Measurements from ENCODE around the gene GPR157. TPM values are rescaled to one million over a fixed set of nuclear protein-coding genes. Genes with fewer than 3 reads are reported as not detected.
"Not testable (repeated sequence)": the region's sequence is repeated elsewhere in the genome, so short reads cannot be mapped to it uniquely, and the experiment has no call there.

The GPR157 gene
- total and polyA plus RNA-seq, 9 donors: 1.0 to 2.6 (median 1.3) TPM

DNA sequence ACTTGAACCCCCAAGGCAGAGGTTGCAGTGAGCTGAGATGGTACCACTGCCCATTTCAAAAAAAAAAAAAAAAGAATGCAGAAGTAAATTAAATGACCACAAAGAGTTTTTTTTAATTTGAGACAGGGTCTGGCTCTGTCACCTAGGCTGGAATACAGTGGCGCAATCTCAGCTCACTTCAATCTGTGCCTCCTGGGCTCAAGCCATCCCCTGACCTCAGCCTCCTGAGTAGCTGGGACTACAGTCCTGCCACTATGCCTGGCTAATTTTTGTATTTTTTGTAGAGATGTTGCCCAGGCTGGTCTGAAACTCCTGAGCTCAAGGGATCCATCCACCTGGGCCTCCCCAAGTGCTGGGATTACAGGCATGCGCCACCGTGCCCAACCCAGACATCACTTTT lies 20.2 kb upstream of the GPR157 start:
- peak overlapping the region; percentile 97 for H3K27ac ChIP-seq (ENCODE audit: low read length)

DNA sequence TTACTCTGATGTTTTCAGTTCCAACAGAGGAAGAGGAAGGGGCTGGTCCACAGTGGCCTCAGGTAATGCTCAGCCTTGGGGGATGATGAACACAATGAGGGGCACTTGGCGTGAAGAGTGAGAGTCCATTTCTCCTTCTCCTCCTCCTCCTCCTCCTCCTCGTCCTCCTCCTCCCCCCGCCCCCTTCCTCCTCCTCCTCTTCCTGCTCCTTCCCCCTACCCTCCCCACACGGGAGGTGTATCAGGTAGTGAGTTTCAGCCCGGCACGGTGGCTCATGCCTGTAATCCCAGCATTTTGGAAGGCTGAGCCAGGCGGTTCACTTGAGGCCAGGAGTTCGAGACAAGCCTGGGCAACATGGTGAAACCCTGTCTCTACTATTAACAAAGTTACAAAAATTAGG lies 17.3 kb upstream of the GPR157 start:
- no peak overlapping the region for H3K27ac ChIP-seq (ENCODE audit: low read length)
- H3K27me3 ChIP-seq (ENCODE audit: control insufficient read depth, insufficient read depth, low read length): no peaks in the 10 kb centered on the region
- H3K4me3 ChIP-seq (ENCODE audit: low read length): no peak overlapping the region
- no peak for DNase-seq
- H3K36me3 ChIP-seq (ENCODE audit: control insufficient read depth, insufficient read depth, low read length): no peaks in the 10 kb centered on the region
- peaks cover 21% of the 10 kb centered on the region for H3K4me1 ChIP-seq (ENCODE audit: control insufficient read depth, insufficient read depth, low read length)
- no CpG with 5 or more reads among the region's 8 CpGs for WGBS (ENCODE audit: insufficient coverage)
- H3K9me3 ChIP-seq (replicated peaks; ENCODE audit: control insufficient read depth, low read depth, low read length): no peaks in the 10 kb centered on the region

More for the DNA sequence above, 20.2 kb upstream of the GPR157 start:
- H3K4me1 ChIP-seq (ENCODE audit: control insufficient read depth, insufficient read depth, low read length): peaks cover 32% of the 10 kb centered on the region
- no CpG with 5 or more reads among the region's 3 CpGs for WGBS (ENCODE audit: insufficient coverage)
- DNase-seq: no peak
- no peaks in the 10 kb centered on the region for H3K36me3 ChIP-seq (ENCODE audit: control insufficient read depth, insufficient read depth, low read length)
- H3K27me3 ChIP-seq (ENCODE audit: control insufficient read depth, insufficient read depth, low read length): no peaks in the 10 kb centered on the region
- no peak overlapping the region for H3K4me3 ChIP-seq (ENCODE audit: low read length)
- no peaks in the 10 kb centered on the region for H3K9me3 ChIP-seq (replicated peaks; ENCODE audit: control insufficient read depth, low read depth, low read length)

DNA sequence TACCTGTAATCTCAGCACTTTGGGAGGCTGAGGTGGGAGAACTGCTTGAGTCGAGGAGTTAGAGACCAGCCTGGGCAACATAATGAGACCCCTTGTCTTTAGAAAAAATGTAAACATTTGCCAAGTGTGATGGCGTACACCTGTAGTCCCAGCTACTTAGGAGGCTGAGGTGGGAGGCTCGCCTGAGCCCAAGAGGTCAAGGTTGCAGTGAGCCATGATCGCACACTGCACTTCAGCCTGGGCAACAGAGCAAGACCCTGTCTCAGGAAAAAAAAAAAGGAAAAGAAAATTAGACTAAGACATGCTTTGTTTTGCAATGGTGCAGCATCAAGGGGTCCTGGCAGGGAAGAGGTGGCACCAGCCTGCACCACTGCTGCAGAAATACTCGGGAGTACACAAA lies 16.8 kb upstream of the GPR157 start:
- no peaks in the 10 kb centered on the region for H3K9me3 ChIP-seq (replicated peaks; ENCODE audit: control insufficient read depth, low read depth, low read length)
- H3K4me3 ChIP-seq (ENCODE audit: low read length): no peak overlapping the region
- H3K27me3 ChIP-seq (ENCODE audit: control insufficient read depth, insufficient read depth, low read length): no peaks in the 10 kb centered on the region
- H3K27ac ChIP-seq (ENCODE audit: low read length): no peak overlapping the region
- no peaks in the 10 kb centered on the region for H3K36me3 ChIP-seq (ENCODE audit: control insufficient read depth, insufficient read depth, low read length)
- DNase-seq: no peak
- 78% methylated on average over 5 of the region's 5 CpGs for WGBS (ENCODE audit: insufficient coverage)
- peaks cover 17% of the 10 kb centered on the region for H3K4me1 ChIP-seq (ENCODE audit: control insufficient read depth, insufficient read depth, low read length)

DNA sequence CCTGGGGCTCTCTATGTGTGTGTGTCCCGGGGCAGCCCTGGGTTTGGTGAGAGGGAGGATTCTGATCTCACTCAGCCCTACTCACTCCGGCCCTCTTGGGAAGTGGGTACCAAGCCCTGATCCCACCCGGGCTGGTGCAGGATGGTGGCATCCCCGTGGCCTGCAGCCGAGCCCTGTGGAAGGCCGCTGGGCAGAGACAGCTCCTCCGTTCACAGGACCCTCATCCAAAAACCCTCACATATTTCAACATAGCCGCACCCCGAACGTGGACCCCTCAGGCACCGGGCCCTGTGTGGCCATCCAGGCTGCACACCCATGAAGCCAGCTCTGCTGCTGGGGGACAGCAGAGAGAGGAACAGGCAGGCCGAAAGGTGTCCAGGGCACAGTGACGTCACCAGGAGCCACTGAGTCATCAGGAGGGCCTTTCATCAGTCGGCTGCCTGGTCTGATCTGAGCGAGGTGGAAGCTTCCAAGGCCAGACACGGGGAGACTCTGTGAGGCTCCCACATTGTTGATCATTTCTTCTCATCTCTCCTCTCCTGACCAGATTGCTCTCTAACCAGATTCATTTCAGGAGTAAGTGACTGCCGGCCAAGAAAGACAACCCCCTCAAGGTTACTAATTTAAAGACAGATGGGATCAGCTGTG lies 16.2 kb upstream of the GPR157 start:
- Histone ChIP-seq H3K4me1 (ENCODE audit: control insufficient read depth, insufficient read depth, low read length) (peaks cover 11% of the 10 kb centered on the region), H3K9me3 (replicated peaks; ENCODE audit: control insufficient read depth, low read depth, low read length) (no peaks in the 10 kb centered on the region), H3K4me3 (ENCODE audit: low read length) (no peak overlapping the region), H3K27me3 (ENCODE audit: control insufficient read depth, insufficient read depth, low read length) (no peaks in the 10 kb centered on the region), H3K27ac (ENCODE audit: low read length) (no peak overlapping the region), H3K36me3 (ENCODE audit: control insufficient read depth, insufficient read depth, low read length) (no peaks in the 10 kb centered on the region)
- no peak for DNase-seq
- 70% methylated on average over 12 of the region's 17 CpGs for WGBS (ENCODE audit: insufficient coverage)

DNA sequence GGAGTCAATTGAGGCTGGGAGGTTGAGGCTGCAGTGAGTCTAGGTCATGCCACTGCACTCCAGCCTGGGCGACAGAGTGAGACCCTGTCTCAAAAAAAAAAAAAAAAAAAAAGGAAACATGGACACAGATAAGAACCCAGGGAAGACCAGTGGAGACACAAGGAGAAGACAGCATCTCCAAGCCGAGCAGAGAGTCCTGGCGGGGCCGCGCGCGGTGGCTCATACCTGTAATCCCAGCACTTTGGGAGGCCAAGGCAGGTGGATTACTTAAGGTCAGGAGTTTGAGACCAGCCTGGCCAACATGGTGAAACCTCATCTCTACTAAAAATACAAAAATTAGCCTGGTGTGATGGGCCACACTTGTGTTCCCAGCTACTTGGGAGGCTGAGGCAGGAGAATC lies 15.6 kb upstream of the GPR157 start:
- WGBS (ENCODE audit: insufficient coverage): 100% methylated on average over 1 of the region's 7 CpGs
- H3K27me3 ChIP-seq (ENCODE audit: control insufficient read depth, insufficient read depth, low read length); H3K4me3 ChIP-seq (ENCODE audit: low read length); H3K27ac ChIP-seq (ENCODE audit: low read length); H3K4me1 ChIP-seq (ENCODE audit: control insufficient read depth, insufficient read depth, low read length); H3K36me3 ChIP-seq (ENCODE audit: control insufficient read depth, insufficient read depth, low read length); H3K9me3 ChIP-seq (replicated peaks; ENCODE audit: control insufficient read depth, low read depth, low read length); DNase-seq: not testable (repeated sequence)

DNA sequence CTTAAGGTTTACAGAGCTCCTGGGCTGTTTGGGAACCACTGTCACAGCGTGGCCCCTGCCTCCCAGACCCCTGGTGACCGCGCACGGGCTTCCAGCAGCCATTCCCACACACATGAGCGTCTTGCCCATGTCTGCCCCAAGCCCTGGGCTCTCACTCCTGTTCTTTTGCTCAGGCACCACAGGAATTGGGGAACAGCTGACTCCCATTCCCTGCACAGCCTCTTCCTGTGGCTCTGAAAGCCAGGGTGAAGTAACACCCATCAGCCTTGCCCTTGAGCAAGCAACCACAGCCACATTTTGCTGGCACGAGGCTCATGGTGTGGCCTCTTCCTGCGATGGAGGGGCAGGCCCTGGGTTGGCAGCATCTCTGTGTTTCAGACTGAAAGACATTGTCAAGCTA lies 14.3 kb upstream of the GPR157 start:
- WGBS (ENCODE audit: insufficient coverage): 72% methylated on average over 5 of the region's 7 CpGs
- Histone ChIP-seq H3K4me1 (ENCODE audit: control insufficient read depth, insufficient read depth, low read length) (no peaks in the 10 kb centered on the region), H3K27ac (ENCODE audit: low read length) (no peak overlapping the region), H3K36me3 (ENCODE audit: control insufficient read depth, insufficient read depth, low read length) (no peaks in the 10 kb centered on the region), H3K4me3 (ENCODE audit: low read length) (no peak overlapping the region), H3K9me3 (replicated peaks; ENCODE audit: control insufficient read depth, low read depth, low read length) (no peaks in the 10 kb centered on the region), H3K27me3 (ENCODE audit: control insufficient read depth, insufficient read depth, low read length) (no peaks in the 10 kb centered on the region)
- DNase-seq: no peak

DNA sequence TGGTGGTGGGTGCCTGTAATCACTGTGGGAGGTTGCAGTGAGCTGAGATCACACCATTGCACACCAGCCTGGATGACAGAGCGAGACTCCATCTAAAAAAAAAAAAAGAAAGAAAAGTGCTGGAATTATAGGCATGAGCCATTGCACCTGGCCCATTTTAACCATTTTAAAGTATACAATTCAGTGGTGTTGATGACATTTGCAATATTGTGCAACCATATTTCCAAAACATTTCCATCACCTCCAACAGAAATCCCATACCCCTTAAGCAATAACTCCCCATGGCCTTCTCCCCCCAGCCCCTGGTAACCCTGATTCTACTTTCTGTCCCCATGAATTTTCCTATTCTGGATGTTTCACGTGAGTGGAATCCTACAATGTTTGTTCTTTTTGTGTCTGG lies 11.0 kb upstream of the GPR157 start:
- Histone ChIP-seq H3K27me3 (ENCODE audit: control insufficient read depth, insufficient read depth, low read length) (peaks cover under 1% of the 10 kb centered on the region), H3K9me3 (replicated peaks; ENCODE audit: control insufficient read depth, low read depth, low read length) (no peaks in the 10 kb centered on the region), H3K27ac (ENCODE audit: low read length) (no peak overlapping the region), H3K4me1 (ENCODE audit: control insufficient read depth, insufficient read depth, low read length) (peaks cover 4% of the 10 kb centered on the region), H3K4me3 (ENCODE audit: low read length) (no peak overlapping the region), H3K36me3 (ENCODE audit: control insufficient read depth, insufficient read depth, low read length) (no peaks in the 10 kb centered on the region)
- no CpG with 5 or more reads among the region's 2 CpGs for WGBS (ENCODE audit: insufficient coverage)
- no peak for DNase-seq

DNA sequence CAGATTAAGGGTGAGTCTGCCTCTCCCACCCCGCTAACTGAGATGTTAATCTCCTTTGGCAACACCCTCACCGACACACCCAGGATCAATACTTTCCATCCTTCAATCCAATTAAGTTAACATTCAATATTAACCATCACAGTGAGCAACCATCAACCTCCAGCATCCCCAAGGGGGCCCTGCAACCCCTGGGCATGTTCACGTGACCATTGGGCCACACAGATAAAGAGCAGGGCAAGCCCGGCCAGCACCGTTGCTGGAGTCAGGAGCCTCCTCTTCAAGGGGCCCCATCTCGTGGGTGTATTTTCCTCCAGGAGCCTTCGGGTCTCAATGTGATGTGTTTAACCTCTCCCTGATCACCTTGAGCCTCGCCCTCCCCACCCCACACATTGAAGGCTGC lies 8.0 kb upstream of the GPR157 start:
- Histone ChIP-seq H3K9me3 (replicated peaks; ENCODE audit: control insufficient read depth, low read depth, low read length) (no peaks in the 10 kb centered on the region), H3K4me1 (ENCODE audit: control insufficient read depth, insufficient read depth, low read length) (peaks cover 7% of the 10 kb centered on the region), H3K27me3 (ENCODE audit: control insufficient read depth, insufficient read depth, low read length) (peaks cover 3% of the 10 kb centered on the region), H3K27ac (ENCODE audit: low read length) (no peak overlapping the region), H3K36me3 (ENCODE audit: control insufficient read depth, insufficient read depth, low read length) (no peaks in the 10 kb centered on the region), H3K4me3 (ENCODE audit: low read length) (no peak overlapping the region)
- DNase-seq: no peak
- 81% methylated on average over 6 of the region's 8 CpGs for WGBS (ENCODE audit: insufficient coverage)

DNA sequence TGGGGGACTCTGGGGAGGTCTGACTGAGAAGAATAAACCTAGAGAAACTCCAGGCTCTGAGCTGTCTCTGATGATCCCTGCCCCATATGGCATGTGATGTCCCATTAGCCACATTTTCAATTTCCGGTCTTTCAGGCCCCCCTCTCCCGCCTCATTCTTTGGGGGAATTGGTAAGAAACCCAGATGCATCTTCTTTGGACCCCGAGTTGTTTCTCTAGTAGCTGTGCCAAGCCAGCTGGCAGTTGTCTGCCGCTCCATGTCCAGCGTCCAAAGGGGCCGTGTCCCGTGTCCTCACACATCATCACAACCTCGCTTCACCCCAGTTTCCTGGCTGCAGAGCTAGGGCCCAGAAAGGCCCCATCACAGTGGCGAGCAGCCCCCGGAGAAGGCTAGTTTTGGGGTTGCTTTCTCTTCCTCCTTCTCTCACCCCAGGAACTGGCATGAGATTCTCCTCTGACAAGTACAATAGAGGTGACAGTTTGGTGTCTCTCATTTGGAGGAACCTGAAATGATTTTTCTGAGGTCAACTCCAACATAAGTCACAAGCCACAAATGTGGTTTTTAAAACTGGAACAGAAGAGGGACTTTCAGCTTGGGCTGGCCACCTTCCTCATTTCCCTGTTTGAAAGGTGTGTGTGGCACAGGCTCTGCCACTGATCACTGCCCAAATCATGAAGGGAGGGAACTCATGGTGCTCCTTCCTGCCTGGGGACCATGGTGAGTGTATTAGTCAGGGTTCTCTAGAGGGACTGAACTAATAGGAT lies 6.4 kb upstream of the GPR157 start:
- H3K9me3 ChIP-seq (replicated peaks; ENCODE audit: control insufficient read depth, low read depth, low read length): no peaks in the 10 kb centered on the region
- no peaks in the 10 kb centered on the region for H3K36me3 ChIP-seq (ENCODE audit: control insufficient read depth, insufficient read depth, low read length)
- H3K4me3 ChIP-seq (ENCODE audit: low read length): no peak overlapping the region
- H3K4me1 ChIP-seq (ENCODE audit: control insufficient read depth, insufficient read depth, low read length): peaks cover 7% of the 10 kb centered on the region
- WGBS (ENCODE audit: insufficient coverage): 62% methylated on average over 3 of the region's 10 CpGs
- H3K27me3 ChIP-seq (ENCODE audit: control insufficient read depth, insufficient read depth, low read length): peaks cover 3% of the 10 kb centered on the region
- no peak for DNase-seq
- no peak overlapping the region for H3K27ac ChIP-seq (ENCODE audit: low read length)

DNA sequence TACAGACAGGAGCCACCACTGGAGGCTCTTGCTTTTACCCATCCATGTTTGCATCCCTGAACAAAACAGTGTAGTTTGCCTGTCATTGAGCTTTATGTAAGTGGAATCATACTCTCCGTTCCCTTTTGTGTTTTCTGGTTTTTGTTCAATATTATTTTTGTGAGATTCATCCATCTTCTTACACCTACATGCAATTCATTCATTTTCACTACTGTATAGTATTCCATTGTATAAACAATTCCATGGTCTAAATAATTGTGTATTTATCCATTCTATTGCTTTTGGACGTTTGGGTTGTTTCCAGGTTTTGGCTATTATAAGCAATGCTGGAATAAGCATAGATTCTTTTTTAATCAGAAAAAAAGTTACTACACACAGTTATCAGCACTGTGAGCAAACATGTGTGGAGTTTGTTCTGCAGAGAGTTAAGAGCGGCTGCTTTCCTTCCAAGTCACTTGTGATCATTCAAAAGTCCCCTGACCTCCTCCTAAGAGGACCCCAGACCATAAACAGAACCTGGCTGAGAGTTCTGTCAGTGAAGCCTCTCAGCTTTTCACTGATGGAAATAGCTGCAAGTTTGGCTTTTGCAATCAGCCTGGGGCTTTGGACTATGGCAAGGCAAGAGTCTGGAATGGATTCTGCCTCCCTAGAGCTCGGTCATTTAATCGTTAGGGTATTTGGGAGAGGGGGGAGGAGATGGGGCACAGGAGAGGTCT lies 5.1 kb upstream of the GPR157 start:
- WGBS (ENCODE audit: insufficient coverage): no CpG with 5 or more reads among the region's 5 CpGs
- H3K27ac ChIP-seq (ENCODE audit: low read length): no peak overlapping the region

More for the DNA sequence above, 5.1 kb upstream of the GPR157 start:
- H3K4me1 ChIP-seq (ENCODE audit: control insufficient read depth, insufficient read depth, low read length): peaks cover 7% of the 10 kb centered on the region
- no peaks in the 10 kb centered on the region for H3K36me3 ChIP-seq (ENCODE audit: control insufficient read depth, insufficient read depth, low read length)
- DNase-seq: no peak
- H3K27me3 ChIP-seq (ENCODE audit: control insufficient read depth, insufficient read depth, low read length): peaks cover 6% of the 10 kb centered on the region
- no peak overlapping the region for H3K4me3 ChIP-seq (ENCODE audit: low read length)
- H3K9me3 ChIP-seq (replicated peaks; ENCODE audit: control insufficient read depth, low read depth, low read length): no peaks in the 10 kb centered on the region

Measured in muscle of leg (tissue), 11 donors.